ENCODE data around the gene PARD3.
A peak's percentile ranks its signal among the peaks of the same experiment; 100 is the strongest.
"Not testable (repeated sequence)": the region's sequence is repeated elsewhere in the genome, so short reads cannot be mapped to it uniquely, and the experiment has no call there.

PARD3 gene

DNA sequence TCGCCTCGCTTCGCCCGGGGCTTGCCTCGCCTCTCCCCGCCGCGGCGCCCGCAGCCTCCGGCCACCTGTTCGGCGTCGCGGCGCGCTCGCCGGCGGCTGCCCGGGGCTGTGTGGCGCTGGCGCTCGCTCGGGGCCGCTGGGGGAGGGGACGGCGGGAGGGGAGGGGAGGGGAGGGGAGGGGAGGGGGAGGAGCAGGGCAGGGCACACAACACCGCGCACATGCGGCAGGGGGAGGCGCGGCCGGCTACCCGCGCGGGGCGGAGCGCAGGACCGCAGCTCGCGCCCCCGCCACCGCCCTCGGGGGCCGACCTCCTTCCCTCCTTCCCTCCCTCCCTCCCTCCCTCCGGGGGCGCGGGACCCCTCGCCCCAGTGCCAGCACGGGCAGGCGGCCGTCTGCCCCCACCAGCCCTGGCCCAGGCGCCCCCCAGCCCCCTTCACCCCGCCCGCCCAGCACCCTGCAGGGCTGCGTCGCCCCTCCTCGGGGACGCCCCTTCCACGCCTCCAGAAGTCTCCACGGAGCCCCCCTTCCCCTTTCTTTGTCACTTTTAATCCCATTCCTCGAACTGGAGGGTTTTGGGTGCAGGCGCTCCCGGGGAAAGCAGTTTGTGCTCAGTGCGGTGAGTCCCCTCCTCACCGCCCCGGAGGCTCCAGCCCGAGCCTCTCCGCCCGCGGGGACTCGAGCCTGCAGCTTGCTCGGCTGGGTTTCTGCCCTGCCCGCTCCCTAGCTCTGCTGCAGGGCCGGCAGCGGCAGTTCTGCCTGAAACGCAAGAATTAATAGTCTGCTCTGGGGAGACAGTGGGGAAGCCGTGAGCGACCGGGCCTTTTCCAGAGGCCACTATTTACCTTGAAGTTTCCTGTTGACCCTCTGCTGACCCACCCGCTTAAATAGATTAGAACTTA, at the start of gene PARD3:
Gene PARD3, minus strand, starts transcription at position 112 of the 900 bp plus-strand sequence. CDS start 301 bp downstream, outside the sequence.
- FAIRE-seq (no peak), DNase-seq (ENCODE audit: insufficient read length, low spot score) (peak; percentile 84)

DNA sequence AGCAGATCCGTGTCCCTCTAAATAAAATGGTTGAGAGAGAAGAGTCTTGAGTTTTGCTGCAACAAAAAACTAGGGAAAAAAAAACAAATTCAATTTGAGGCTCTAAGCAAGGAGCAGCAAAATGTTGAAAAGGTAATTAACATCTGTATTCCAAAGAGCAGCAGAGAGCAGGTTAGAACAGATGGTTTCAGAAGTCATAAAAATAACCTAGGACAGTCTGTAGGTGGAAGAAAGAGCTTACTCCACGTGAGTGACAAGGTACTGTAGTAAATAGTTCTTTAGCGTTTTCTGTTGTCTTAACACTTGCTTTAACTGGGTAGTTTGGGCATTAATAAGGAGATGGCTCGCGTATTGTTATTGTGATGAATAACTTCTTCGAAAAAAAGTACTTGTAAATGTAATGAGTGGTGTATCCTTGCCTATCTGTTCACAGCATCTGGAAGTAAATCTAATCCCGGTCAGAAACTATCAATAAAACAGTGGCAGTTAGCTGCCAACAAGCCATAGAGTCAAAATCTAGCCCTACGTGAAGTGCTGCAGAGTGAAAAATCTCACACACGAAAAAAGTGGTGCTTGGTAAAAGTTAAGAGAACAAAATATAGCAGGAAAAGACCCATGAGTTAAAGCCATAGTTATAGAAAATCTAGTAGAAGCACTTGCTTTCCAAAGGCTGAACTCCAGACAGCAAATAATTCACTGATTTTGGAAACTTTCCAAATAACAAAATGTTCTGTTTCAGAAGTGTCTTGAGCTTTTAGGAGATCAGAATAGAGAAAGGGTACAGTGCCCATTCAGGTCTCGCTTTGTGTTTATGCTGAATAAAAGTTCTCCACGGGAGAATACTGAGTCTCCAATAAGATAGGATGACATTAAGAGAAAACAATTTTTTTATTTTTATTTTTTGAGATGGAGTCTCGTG, 49.3 kb upstream of the PARD3 start:
- FAIRE-seq (peak; percentile 57), DNase-seq (ENCODE audit: insufficient read length, low spot score) (no peak)

- FAIRE-seq (no peak), DNase-seq (ENCODE audit: insufficient read length, low spot score) (no peak)
Measured at GRCh38 chr10:34862892-34863291, 47.8 kb upstream of the PARD3 start.

- FAIRE-seq = no peak
- no peak for DNase-seq (ENCODE audit: insufficient read length, low spot score)
Measured at GRCh38 chr10:34861293-34862021, 46.4 kb upstream of the PARD3 start.

DNA sequence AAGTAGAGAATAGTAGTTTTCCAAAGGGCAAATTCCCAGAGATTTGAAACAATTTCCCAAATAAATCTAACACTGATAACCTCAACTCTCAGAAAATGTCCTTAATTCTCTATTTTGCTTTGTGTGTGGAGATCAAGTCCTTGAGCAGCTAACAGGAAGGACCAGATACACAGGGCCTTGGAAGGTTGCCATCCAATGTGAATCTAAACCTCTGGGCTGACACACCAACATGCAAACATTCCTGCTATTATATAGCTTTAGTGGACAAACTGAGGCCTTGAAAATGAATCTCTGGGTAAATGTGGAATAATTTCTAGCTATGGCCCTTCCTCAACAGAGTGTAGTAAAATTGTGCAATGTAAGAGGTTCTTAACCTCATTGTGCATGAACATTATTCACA, 44.1 kb upstream of the PARD3 start:
- DNase-seq (ENCODE audit: insufficient read length, low spot score) = no peak
- no peak for FAIRE-seq

DNA sequence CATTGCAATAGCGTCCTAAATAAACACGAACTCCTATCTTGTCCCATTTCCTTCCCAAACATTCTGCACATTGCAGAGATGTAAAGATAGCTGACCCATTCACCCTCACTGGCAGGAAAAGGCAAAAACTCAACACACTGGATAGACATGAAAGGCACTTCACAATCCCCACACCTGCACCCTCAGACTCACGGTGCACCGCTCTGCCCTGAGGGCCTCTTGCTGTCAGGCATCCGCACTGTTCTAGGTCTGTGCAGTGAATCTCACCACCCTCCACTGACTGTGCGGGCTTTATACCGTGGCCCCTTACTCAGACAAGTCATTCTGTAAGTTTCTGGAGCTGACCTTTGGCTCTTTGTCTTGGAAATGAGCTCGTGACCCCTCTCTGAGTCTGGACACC, 42.9 kb upstream of the PARD3 start:
- DNase-seq (ENCODE audit: insufficient read length, low spot score) (no peak), FAIRE-seq (no peak)

DNA sequence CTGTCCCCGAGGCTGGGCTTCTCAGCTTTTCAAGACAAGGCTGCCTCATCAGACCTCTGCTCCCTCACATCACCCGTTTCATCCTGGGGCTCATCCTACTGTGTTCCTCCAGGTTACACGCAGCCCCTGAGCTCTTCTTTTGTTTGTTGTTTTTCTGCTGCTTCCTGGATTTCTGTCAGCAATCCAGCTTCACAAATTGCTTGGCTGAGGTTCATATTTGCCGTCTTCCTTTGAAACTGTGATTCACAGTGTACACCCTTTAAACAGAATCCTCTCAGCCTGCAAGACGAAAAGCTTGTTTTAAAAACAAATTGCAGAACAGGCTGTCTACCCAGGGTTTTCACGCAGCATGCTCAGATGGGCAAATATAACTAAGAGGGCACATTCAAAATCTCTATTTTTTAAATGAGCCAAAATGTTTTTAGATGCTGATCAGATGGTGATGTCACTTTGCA, 39.1 kb upstream of the PARD3 start:
- no peak for FAIRE-seq
- DNase-seq (ENCODE audit: insufficient read length, low spot score) = no peak

- DNase-seq (ENCODE audit: insufficient read length, low spot score) (no peak), FAIRE-seq (no peak)
Measured at GRCh38 chr10:34853357-34853756, 38.3 kb upstream of the PARD3 start.

- FAIRE-seq (no peak), DNase-seq (ENCODE audit: insufficient read length, low spot score) (no peak)
Measured at GRCh38 chr10:34850558-34850957, 35.5 kb upstream of the PARD3 start.

GRCh38 chr10:34850036-34850435, 34.9 kb upstream of the PARD3 start:
- no peak for FAIRE-seq
- no peak for DNase-seq (ENCODE audit: insufficient read length, low spot score)

- DNase-seq (ENCODE audit: insufficient read length, low spot score) (no peak), FAIRE-seq (no peak)
Measured at GRCh38 chr10:34845070-34845469, 30.0 kb upstream of the PARD3 start.

- DNase-seq (ENCODE audit: insufficient read length, low spot score) (no peak), FAIRE-seq (no peak)
Measured at GRCh38 chr10:34844448-34844847, 29.4 kb upstream of the PARD3 start.

GRCh38 chr10:34843470-34843869, 28.4 kb upstream of the PARD3 start:
- not testable (repeated sequence) for FAIRE-seq; DNase-seq (ENCODE audit: insufficient read length, low spot score)

- DNase-seq (ENCODE audit: insufficient read length, low spot score) (no peak), FAIRE-seq (no peak)
Measured at GRCh38 chr10:34838366-34838900, 23.3 kb upstream of the PARD3 start.

- peak; percentile 47 for DNase-seq (ENCODE audit: insufficient read length, low spot score)
- FAIRE-seq = peak; percentile 98
Measured at GRCh38 chr10:34835908-34836508, 20.9 kb upstream of the PARD3 start.

- FAIRE-seq = no peak
- no peak for DNase-seq (ENCODE audit: insufficient read length, low spot score)
Measured at GRCh38 chr10:34834274-34834673, 19.2 kb upstream of the PARD3 start.

GRCh38 chr10:34830217-34830822, 15.2 kb upstream of the PARD3 start:
- DNase-seq (ENCODE audit: insufficient read length, low spot score) (no peak), FAIRE-seq (no peak)

DNA sequence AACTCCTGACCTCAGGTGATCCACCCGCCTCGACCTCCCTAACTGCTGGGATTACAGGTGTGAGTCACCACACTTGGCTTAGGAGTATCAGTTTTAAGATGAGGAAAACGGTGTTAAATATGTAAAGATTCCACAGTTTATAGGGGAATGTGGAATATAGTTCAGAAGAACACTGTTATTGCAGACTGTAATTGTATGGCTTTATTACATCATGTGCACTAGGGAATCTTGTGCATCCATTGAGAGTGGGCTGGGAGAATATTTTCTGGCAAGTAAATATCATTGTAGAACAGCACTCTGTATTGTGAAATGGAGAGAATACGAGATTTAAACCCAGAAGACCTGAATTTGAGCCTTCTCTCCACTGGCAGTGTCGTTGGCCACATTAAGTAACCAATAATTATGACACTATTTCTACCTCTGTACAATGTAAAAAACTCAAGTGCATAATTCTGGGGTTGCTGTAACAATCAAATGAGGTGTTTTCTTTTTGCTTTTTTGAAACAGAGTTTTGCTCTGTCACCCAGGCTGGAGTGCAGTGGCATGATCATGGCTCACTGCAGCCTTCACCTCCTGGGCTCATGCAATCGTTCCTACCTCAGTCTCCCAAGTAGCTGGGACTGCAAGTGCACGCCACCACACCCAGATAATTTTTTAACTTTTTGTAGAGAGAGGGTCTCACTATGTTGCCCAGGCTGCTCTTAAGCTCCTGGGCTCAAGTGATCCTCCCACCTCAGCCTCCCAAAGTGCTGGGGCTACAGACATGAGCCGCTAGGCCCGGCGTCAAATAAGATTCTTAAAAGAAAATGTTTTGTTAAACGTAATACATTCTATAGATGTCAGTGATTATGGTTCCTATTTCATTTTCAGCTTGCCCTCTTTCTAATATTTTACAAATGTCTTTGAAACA, 12.0 kb upstream of the PARD3 start:
- DNase-seq (ENCODE audit: insufficient read length, low spot score) = no peak
- no peak for FAIRE-seq

- FAIRE-seq = no peak
- no peak for DNase-seq (ENCODE audit: insufficient read length, low spot score)
Measured at GRCh38 chr10:34826221-34826620, 11.1 kb upstream of the PARD3 start.
